NCI-H146 treated with DMSO at 0.1 percent for 48 hours (cell line): Measurements from ENCODE around the gene COL18A1.

Experiments
- DNase-seq: peaks from one replicate; lab custom pipeline; 2025; ENCODE audit not compliant: unreplicated experiment; lab: John Stamatoyannopoulos, UW

The COL18A1 gene

DNA sequence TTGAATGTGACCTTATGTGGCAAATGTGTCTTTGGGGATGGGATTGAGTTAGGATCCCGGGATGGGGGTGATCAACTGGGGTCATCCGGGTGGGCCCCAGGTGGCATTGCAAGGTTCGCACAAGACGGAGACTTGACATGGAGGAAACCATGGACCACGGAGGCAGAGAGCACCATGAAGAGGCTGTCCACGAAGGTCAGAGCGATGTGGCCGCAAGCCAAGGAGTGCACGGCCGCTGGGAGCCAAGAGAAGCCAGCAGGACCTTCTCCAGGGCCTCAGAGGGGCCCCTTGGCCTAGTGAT lies 22.3 kb upstream of the COL18A1 start:
- no peak for DNase-seq

DNA sequence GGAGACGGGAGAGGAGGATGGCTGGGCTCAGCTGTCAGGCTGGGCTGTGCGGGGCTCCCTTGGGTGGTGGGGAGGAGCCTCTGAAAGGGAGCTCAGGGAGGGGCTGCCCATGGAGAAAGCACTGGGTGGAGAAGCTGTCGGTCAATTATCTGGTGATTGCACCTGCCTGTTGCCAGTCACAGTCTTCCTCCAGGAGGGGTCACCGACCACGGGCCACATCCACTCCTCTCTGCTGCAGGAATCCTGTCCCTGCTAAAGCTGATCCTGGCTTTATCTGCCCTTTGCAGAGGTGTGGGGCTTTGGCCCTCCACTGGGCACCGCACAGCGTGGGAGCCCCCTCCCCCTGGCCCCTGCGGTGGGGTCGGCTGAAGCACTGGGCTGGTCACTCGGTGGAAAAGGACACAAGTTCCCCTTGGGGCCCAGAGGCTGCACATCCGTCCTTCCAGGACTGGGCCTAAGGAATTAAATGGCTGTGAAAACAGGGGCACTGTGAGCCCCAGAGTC lies 21.8 kb upstream of the COL18A1 start:
- DNase-seq: no peak

DNA sequence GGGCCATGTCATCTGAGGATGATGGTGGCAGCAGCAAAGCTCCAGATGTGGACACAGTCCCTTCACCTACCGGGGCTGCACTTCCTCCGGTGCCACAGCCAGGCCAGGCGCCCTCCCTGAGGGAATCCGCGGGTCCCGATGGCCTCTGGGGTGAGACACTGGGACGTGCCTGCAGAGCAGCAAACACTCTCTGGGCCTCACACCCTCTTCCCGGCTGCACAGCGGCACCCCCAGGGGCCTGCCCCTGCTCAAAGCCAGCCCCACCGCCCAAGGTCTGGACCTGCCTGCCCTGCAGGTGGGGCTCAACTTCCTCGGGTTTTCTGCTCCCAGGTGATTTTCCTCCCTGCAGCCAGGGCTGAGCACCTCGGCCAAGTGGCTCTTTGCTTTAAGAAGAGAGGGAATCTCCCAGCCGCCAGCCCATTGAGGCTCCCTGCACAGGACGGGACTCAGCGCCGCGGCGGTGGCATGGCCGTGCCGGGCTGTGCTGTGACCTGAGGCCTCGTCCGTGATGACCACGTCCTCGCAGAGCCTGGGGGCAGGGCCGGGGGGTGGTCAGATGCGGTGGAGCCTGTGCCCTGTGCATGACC lies 21.3 kb upstream of the COL18A1 start:
- no peak for DNase-seq

DNA sequence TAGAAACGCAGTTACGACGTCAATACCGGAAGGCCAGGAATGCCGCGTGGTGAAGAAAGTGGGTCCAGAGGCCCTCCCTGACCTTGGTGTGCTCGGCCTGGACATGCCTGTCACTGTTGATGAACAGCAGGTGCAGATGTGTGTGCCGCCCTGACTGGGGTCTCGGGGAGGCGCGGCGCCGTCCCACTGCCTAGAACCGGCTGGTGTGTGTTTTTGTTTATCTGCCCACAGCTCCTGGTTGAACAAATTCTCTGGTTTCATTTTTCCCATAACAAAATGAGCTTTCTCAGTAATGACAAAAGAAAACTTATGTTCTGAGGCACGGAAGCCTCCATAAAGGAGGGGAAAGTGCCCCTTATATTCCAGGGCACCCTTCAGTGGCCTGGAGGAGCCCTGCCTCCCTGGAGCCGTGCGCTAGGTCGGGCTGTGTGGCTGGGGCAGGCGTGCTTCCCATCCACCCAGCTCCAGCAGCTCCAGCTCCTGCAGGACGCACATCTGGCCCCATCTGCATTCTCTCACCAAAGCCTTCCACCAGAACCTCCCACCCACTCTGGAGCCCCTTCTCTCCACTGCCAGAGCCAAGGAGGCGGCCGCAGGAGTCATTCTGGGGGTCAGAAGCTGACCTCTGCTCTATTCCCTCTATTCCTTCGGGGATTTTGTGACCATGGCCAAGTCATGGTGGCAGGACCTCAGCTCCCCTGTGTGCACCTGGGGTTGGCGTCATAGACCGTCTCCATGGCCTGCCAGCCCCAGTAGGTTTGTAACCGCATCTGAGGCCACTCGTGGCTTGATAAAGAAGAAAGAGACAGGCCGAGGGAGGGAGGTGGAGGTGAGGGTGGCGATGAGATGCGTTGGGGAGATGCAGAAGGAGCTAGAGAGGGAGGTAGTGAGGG lies 20.1 kb upstream of the COL18A1 start:
- no peak for DNase-seq

DNA sequence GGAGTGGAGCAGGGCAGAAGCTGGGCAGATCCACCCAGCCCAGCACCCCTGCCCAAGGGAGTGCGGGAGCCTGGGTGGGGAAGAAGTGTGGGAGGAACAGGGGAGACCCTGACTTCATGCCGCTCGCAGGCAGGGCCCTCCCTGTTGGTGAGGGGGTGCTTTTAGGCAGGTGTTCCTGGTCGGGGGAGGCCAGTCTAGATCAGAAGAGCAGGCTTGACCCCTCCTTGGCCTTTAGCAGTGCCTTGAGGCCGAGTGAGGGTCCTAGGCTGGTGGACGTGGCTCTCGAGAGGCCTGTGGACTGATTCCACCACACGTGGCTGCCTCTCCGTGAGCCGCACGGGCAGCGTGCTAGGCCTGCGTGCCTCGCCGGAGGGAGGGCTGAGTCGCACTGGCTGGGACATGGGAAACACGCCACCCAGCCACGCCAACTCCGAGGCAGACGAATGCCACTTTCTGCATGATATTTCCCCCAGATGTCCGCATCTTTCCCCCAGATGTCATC lies 19.4 kb upstream of the COL18A1 start:
- no peak for DNase-seq

DNA sequence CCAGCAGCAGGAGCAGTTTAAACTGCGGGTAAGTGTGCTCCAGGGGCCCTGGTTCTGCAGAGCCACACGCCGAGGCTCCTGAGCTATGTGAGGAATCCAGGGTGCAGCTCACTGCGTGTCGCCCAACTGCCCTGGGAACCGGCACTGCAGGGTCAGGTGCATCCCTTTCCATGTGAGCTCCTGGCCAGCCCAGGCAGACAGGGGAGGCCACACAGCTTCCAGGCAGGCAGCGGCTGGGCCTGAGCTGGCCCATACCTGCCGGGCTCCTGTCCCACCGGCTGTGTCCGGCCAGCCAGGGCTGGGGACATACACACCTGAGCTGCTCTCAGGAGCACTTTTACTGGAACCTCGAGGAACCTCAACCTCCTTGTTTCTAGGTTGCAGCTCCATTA lies 18.6 kb upstream of the COL18A1 start:
- DNase-seq: no peak

DNA sequence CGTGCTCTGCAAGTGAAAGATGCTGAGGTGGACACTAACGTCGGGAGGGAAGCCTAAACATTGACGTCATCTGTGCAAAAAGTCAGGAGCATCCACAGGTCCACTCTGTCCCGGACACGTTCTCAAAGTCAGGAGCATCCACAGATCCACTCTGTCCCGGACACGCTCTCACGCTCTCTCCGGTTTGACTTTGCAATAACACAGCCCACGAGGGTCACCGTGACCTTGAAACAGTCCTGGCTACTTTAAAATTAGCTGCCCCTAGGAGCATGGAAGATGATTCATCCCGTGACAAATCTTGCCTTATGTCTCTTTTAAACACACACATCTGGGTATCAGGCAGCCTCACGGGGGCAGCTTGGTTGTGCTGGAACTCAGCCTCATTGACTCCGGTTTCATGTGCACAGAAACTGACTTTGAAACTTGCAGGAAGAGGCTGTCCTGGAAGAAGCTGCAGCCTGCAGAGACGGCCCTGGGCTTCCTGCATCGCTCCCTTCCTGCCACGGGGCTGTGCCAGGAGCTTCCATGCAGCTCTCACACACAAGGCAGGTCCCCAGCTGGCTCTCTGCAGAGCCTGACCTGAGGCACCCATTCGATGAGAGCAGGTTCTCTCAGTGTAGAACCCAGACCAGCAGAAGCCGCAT lies 18.1 kb upstream of the COL18A1 start:
- no peak for DNase-seq

DNA sequence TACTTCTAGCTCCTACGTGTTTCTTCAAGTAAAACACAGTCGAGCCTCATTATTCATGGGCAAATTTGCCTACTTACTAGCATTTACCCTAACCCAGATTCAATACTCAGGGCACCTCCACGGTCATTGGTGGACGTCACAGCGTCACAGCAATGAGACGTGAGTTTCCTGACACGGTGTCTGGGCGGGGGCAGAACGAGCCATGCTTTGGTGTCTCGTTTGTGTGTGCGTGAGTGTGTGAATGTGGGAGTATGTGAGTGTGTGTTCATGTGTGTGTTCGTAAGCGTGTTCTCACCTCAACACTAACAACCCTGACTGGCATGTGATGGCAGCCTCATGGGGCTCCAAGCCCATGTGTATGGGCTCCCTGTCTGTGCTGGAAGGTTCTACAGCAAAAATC lies 17.5 kb upstream of the COL18A1 start:
- DNase-seq: no peak

DNA sequence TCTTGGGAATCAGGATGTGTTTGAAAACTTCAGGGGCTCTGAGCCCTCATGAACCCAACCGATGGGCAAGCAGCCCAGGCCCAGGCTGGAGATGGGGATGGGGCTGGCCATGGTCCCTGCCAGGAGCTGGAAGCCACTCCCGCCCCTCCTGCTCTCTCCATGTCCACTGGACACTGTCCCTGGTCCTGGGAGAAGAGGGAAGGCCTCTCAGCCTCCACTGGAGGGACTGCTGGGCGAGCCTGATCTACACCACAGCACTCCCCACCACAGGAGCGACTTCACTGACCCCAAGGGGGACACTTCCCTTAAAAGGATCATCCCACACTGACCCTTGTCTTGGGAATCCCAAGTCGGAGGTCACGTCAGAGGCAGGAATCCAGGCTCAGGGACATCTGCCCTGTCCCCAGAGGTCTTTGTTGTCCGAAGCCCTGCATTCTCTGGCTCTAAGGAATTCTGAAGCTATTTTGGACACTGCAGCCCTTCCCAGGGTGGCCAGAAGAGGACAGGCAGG lies 16.9 kb upstream of the COL18A1 start:
- no peak for DNase-seq

DNA sequence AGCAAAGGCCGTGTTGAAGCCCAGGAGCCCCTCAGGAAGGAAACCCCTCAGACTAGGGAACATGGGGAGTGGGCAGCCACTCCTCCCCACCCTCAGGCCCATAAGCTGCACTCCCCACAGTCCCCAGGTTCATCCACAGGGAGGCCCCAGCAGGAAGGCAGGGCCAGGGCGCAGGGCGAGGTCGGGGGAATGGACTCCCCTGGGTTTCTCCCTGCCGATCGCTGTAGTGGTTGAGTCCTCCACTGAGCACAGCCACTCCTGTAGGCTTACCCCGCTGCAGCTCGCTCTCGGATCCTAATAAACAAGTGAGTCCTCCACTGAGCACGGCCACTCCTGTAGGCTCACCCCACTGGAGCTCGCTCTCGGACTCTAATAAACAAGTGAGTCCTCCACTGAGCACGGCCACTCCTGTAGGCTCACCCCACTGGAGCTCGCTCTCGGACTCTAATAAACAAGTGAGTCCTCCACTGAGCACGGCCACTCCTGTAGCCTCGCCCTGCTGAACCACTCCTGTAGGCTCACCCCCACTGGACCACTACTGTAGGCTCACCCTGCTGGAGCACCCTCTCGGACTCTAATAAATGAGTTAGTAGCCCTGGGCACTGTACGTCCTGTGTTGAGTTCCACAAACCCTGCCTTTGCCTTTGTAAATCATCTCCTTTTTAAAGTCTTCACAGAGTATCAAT lies 16.2 kb upstream of the COL18A1 start:
- DNase-seq: no peak

DNA sequence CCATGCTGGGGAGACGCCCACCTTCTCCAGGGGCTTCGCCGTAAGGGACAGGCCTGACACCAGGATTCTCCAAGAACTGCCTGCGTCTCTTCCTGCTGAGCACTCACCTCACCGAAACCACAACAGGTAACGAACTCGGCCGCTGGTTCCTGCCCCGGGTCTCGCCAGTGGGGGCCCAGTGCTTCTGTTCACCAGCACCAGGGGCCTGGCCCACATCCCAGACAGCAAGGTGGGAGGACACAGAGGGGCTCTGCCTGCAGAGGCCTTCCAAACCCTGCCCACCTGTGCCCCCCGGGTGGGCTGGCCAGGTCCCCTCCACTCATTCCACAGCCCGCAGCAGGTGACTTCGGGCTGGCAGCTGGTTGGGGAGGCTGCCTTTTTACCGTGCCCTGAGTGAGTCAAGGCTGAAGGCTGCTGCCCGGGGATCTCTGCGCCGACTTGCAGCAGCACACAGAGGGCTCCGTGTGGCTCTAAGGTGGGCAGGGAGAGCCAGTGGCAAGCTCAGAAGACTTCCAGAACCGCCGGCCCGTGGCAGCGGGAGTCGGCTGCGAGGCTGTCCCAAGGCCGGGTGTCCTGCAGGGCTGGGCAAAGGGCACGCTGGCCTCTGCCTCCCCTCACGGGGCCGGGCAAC lies 14.7 kb upstream of the COL18A1 start:
- DNase-seq: no peak

DNA sequence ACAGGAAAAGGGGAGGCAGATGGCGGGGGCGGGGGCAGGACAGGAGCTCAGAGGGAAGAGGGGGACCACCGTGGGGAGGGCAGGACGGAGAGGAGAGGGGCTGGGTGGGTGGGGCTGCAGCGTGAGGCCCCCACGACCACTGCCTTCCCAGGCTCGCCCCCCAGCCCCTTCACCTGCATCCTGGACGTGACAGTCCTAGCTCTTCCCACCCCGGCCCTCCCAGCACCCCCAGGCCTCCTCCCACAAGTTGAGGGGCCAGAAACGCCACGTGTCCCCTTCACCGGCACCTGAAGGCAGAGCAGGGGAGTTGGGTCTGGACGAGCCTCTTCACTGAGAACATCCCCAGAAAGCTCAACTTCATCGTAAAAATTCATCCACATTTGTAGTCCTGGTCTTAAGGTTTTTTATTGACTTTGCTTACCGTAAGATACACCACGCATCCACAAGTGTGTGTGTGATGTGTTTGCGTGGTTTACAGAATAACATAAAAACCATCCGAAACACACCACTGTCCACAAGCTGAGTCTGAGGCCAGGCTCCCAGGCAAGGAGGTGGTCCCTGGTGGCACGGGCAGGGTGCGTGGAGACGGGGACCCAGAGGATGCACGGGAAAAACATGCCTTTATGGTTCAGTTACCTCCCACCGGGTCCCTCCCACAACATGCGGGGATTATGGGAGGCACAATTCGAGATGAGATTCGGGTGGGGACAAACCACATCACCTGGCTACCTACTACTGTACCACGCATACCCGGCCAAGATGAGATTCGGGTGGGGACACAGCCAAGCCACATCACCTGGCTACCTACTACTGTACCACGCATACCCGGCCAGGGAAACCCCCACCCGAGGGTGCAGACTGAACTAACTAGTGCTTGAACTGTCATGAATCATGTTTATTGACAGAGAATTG lies 13.9 kb upstream of the COL18A1 start:
- DNase-seq: no peak

DNA sequence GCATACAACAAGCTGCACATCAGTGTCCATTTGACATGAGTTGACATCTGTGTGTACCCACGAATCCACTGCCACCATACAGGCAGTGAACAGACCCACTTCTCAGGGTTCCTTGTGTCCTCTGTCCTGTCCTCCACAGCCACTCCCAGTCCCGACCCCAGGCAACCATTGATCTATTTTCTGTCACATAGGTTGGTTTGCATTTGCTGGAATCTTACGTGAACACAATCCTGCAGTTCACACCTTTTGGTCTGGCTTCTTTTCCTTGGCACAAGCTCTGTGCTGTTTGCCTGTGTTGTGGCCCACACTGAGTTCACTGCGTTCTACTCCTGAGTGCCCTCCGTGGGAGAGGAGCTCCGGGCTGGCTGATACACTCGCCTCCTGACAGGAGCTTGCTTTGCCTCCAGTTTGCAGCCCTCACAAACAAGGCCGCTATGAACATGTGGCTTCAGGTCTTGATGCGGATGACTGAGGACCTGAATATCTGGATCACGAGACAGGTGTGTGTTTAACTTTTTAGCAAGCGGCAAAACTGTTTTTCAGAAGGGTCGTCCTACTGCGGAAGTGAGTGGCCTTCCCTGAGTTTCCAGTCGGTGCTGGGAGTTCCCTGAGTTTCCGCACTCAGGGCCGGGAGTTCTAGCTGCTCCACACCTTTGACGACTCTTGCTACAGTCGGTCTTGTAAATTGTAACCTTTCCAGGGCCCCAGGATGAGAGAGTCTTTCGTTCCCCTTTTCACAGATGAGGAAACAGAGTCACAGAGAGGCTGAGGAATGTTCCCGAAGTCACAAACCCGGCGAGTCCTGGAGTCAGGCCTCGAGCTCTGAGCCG lies 13.0 kb upstream of the COL18A1 start:
- no peak for DNase-seq

DNA sequence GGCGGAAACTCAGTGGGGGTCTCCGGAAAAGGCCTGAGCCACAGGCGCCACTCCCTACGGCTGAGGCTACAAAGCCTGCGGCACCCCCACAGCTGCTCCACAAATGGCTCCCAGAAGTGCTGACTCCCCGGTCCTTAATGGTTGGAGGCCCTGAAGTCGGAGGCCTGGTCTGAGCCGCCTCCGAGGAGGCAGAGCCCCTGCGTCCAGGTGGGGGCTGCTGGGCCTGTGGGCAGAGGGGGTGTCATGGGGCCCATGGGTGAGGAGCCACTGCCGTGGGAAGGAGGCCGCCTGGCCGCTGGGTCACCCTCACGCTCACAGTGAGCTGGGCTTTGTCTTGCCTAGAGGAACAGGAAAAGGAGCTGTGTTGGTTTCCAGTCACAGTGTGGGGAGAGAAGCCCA lies 12.4 kb upstream of the COL18A1 start:
- DNase-seq: no peak

DNA sequence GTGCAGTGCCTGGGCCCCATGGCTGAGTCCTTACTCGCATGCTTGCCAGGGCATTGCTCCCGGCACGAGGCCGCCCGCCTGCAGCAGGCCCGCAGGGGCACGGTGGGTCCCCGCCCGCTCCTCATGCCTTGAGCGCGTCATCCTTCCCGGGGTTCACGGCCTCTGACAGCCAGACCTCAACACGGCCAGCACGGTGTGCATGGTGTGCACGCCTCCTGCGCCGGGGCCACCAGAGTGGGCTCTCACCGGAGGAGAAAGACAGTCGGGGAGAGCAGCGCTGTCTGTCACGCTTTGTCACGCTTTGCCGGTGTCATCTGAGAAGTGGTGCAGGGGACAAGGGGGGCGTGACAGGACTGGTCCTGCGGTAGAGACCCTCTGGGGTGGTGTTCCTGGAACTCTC lies 11.9 kb upstream of the COL18A1 start:
- no peak for DNase-seq

DNA sequence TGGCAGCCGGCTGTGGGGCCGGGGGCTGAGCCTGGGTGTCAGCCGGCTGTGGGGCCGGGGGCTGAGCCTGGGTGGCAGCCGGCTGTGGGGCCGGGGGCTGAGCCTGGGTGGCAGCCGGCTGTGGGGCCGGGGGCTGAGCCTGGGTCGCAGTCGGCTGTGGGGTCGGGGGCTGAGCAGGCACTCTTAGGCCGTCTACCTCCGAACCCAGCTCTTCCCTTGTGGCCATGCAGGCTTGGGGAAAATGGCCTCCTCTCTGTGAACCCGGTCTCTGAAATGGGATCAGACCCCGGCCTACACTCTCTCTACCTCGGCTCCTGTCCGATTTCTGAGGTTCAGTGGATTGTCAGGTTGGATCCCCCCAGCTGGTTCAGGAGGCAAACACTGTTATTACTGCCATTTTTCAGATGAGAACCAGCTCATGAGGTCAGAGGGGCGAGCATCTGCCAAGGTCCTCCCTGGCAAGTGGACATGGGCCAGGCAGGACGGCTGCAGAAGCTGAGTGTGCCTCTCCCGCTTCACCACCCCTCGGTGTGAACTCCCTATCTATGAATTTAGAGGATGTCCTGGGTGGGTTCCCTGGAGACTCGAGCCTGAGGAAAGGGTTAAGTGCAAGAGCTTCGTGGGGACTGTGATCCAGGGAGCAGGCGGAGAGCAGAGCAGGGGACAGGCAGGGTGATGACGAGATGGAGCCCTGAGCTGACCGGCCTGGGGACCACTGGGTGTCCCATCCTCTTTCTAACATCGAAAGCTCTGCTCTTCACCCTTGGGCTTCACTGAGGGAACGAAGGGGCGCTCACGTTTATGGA lies 10.9 kb upstream of the COL18A1 start:
- DNase-seq: no peak

DNA sequence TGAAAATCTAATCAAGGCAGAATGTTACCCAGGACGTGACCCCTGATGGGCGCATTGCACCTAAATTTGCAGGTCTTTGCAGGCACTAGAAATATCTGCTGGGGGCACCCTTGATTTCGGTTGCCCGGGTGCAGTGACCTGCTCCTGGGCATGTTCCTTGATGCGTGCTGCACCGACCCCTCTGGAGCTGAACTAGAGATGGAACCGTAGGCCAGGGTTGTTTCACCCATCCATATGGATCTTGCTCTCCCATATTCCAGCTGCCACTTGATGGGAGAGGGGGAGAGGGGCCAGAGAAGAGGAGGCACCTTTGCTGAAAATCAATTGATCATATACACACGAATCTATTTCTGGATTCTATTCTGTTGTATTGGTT lies 8.4 kb upstream of the COL18A1 start:
- DNase-seq: no peak

DNA sequence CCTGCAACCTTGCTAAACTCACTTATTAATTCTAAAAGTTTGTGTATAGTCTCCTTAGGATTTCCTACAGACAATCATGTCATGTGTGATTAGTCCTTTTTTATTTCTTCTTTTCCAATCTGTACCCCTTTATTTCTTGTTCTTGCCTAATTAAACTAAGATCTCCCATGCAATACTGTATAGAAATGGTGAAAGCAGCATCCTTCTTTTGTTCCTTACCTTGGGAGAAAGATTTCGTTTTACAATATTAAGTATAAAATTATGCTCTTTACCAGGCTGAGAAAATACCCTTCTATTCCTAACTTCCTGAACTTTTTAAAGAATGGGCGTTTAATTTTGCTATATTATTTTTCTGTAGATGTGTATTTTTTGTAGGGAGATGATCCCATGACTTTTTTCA lies 7.6 kb upstream of the COL18A1 start:
- DNase-seq: no peak
